HG03039 (cell line): ENCODE results near the gene PTK7.
"Not testable (repeated sequence)": the region's sequence is repeated elsewhere in the genome, so short reads cannot be mapped to it uniquely, and the experiment has no call there.

ENCODE experiments used
- ATAC-seq: cut with Tn5 transposase; IDR thresholded peaks from one replicate; pipeline ENCODE4 v1.9.1; 2021; ENCODE audit warnings: mild to moderate bottlenecking, moderate library complexity; ENCODE audit not compliant: unreplicated experiment

The PTK7 gene

DNA sequence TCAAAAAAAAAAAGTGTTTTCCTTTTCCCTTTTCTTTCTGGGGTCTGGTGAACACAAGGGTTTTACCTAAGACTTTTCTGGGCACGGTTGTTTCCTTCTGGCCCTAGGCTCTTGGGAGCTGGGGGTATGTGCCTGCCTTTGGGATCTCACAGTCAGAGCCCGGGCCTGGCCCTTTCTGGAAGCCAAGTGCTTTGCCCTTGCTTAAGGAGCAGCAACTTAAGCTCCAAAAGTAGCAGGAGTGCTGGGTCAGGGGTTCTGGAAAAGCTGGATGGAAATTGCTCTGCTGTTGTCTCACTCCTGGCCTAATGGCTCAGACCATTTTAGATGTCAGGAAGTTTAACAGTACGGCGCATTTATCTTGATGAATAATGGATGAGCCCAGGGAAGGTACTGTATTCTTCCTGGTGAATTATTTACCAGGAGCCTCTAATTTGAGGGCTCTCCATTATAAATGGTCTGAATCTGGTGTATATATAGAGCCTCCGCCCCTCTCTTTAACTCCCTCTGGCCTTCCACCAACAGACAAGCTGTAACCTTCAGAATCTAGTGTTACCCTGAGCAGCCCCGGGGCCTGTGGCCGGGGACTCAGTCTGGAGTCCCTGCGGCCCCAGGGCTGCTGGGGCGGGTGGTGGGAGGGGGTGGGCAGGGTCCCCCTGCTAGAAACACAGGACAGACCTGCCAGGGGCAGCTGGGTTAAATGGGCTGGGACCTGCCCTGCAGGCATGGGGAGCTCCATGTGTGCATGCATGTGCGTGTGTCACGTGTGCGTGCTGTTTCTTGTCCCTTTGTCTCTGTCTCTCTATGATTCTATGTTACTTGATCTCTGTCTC, 37.5 kb downstream of the PTK7 start:
- no peak for ATAC-seq

DNA sequence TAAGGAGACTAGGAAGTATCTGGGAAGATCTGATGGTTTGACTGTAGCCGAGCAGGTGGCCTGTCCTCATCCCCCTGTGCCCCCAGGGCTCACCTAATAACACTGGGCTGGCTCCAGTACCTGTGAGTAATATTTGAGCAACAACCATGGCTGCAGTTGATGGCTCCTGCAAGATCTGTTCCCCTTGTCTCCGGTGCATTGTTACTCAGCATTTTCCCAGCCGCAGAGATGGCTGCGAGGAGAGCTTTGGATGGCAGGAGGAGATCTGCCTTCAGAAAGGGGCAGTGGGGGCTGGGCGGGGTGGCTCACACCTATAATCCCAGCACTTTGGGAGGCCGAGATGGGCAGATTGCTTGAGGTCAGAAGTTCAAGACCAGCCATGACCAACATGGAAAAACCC, 39.3 kb downstream of the PTK7 start:
- ATAC-seq: no peak

DNA sequence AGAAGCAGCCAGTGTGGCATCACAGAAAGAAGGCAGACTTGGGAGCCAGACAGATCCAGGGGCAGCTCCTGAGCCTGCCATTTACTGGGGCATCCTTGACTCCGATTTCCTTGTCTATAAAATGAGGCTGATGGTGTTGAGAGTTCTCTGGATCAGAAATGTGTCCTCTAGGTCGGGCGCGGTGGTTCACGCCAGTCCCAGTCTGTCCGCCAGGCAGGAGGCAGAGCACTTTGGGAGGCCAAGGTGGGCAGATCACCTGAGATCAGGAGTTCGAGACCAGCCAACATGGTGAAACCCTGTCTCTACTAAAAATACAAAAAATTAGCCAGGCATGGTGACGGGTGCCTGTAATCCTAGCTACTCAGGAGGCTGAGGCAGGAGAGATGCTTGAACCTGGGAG, 41.4 kb downstream of the PTK7 start:
- ATAC-seq: not testable (repeated sequence)

DNA sequence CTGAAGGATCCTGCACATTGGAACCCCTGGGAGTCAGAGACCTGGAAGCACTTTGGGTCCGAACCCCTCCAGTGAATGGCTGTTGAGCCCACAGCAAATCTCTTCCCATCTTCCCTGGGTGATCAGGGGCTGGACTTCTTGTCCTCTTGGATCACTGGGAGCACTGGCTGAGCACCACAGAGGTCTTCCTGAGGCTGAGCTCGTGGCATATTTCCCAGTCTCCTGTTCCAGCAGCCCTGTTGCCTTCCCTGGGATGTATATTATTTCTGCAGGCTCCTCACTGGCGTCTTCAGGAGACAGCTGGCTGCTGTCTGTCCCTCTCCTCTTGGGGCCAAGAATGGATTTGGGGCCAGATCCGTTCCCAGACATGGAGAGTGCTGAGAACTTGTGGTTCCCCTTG, 43.4 kb downstream of the PTK7 start:
- no peak for ATAC-seq

DNA sequence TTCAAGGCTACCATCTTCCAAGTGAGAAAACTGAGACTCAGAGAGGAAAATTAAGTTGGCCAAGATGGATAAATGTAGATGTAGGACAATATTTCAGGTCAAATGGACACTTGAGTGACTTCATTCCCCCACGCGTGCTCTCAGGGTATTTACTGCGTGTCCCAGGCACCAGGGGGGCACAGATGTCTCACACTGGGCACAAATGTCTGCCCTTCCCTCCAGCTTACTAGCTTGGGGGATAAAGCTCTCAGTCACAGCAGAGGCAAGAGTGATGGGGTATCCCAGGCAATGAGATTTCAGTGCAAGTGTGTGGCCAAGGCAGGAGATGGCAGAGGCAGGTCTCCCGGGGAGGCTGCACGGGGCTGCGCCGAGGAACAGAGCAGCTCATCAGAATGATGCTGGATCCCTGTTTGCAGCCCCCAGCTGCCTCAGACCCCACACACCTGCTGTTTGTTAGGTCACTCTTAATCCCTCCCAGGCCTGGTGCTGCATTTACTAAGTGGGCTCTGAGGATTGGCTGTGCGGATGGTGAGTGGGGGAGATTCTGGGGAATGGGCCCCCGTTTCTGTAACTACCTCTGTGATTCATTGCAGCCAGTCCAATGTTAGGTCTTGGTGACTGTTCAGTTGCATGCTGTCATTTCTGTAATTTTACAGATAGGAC, 44.1 kb downstream of the PTK7 start:
- ATAC-seq: no peak

DNA sequence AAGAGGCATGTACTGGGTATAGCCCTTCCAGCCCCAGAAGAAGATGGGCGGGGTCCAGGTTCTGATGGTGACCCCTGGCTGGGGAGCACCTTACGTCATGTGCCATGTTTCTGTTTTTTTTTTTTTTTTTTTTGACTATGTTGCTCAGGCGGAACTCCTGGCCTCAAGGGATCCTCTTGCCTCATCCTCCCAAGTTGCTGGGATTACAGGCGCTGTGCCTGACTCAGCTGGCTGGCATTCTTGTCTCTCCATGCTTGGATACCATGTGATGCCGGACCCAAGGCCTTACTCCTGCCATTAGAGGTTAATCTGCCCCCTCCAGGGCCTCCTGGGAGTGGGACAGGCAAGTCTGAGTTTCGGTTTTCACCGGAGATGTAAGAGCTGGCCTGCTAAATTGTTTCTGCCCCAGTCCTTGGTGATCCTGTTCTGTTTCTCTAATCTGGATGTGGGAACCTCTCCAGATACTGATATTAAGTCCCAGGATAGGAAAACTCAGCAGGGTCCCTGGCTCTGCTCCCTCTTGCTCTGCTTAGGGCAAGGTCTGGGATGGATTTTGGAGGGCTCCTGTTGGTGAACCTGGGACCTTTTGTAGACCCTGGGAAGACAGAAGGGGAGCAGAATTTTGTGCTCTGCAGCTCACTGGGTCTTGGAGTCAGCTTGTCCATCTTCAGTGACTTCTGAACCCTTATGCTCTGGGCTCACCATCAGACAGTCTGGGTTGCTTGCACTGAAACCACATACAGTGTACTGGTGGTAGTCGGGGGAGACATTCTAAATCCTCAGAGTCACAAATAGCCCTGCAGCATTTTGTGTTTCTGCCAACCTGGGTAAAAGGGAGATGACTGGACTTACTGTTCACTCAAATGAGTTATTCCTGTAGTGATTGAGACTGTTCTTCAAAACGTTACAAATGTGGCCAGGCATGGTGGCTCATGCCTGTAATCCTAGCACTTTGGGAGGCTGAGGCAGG, 45.1 kb downstream of the PTK7 start:
- ATAC-seq: no peak

DNA sequence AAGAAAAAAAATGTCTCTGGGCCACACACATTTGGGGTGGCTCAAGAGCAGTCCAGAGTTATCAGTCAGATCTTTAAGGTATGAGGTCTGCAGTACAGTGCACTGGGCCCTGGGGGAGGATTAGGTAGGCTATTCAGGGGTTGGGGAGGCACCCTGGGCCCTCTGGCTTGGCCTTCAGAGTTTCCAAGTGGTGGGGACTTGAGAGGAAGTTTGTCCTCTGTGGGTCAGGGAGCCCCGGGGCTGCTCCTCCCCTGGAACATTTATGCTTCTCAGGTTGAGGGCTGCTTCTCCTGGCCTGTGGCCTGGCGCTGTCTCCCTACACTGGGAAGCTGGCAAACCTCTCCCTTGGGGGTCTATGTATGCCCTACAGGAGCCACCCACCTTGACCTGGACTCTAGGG, 46.0 kb downstream of the PTK7 start:
- no peak for ATAC-seq

GRCh38 chr6:43123461-43124314, 47.6 kb downstream of the PTK7 start:
- ATAC-seq: no peak

DNA sequence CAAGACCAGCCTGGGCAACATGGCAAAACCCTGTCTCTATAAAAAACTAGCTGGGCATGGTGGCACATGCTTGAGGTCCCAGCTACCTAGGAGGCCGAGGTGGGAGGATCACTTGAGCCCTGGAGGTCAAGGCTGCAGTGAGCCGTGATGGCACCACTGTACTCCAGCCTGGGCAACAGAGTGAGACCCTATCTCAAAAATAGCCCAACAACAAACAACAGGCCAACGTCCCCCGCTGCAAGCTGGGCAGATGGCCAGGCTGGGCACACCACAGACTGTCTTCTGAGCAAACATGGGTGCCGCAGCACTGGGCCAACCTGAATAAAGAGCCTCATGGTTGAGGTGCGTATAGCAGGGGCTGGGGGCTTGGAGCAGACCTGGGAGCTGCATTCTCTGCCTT, 48.4 kb downstream of the PTK7 start:
- ATAC-seq: no peak

DNA sequence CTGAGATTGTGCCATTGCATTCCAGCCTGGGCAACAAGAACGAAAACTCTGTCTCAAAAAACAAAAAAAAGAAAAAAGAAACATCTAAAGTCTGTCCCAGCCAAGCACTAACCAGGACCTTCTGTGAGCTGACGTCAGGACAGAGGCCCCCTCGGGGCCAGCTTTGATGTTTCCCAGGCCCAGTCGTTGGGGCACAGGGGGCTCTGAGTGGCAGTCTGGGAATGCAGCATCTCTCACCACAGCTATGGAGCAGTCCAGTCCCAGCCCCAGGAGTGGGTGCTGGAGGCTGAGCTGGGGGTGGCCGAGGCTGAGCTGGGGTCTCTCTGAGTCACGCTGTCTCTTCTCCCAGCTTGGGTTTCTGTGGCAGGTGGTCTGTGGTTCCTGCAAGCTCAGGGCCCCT, 49.0 kb downstream of the PTK7 start:
- no peak for ATAC-seq

DNA sequence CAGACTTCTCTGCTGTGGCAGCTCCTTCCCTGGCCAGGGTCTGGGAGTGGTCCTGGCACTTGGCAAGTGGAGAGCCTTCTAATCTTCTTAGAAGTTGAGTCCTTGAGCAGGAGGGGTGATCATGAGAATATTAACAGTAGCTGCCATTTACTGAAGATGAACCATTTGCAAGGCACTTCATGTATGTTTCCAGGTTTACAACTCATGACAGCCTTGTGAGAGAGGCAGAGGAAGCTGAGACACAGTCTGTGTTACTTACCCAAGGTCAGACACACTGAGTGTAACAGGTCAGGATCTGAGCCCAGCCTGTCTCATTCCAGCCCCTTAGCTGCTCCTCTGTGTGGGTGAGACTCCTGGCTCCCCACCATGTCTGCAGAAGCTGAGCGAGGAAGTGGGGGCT, 49.4 kb downstream of the PTK7 start:
- ATAC-seq: no peak

DNA sequence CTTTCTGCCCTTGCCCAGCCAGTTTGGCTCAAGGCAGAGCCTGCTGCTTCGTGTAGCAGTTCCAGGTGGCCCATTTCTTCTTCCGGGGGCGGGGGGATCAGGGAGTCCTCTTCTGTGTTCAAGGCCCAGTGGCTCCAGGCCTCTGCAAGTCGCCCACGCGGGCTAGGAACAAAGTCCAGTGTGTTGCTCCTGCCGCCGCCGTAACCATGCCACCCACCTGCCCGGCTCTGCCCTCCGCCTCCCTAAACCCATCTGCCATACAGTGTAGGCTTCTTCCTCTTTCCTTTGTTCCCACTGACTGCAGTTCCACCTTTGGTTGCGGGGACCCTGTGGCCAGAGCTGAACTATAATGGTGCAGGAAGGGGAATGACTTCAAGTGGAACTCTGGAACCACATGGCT, 51.1 kb downstream of the PTK7 start:
- no peak for ATAC-seq

DNA sequence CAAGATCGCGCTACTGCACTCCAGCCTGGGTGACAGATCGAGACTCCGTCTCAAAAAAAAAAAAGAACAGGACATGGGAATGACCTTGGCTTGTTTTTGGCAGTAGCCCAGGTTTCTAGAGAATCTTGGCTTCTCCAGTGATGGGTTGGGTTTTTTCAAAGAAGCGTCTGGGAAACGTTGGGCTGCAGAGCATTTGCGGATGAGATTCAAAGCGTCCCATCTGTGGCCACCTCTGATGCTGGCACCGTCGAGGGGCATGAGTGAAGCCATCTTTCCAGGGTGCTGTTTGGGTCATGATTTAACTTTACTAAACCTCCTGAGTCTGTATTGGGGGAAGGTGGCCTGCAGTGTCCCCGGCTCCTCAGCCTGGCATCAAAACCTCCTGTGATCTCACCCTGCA, 51.8 kb downstream of the PTK7 start:
- ATAC-seq: no peak

DNA sequence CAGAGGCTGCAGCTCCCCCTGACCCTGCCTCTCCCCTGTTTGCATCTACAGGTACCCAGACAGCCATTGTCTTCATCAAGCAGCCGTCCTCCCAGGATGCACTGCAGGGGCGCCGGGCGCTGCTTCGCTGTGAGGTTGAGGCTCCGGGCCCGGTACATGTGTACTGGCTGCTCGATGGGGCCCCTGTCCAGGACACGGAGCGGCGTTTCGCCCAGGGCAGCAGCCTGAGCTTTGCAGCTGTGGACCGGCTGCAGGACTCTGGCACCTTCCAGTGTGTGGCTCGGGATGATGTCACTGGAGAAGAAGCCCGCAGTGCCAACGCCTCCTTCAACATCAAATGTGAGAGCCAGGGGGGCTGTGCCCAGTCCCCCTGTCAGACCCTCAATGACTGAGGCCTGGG, 52.8 kb downstream of the PTK7 start:
- no peak for ATAC-seq

- ATAC-seq: no peak
These were observed 53.5 kb downstream of the PTK7 start for GRCh38 chr6:43129434-43130194.

- no peak for ATAC-seq
These were observed 54.3 kb downstream of the PTK7 start for GRCh38 chr6:43130429-43130828.

- not testable (repeated sequence) for ATAC-seq
These were observed 55.3 kb downstream of the PTK7 start for GRCh38 chr6:43131379-43131778.

GRCh38 chr6:43138267-43138666, 62.2 kb downstream of the PTK7 start:
- ATAC-seq: no peak

DNA sequence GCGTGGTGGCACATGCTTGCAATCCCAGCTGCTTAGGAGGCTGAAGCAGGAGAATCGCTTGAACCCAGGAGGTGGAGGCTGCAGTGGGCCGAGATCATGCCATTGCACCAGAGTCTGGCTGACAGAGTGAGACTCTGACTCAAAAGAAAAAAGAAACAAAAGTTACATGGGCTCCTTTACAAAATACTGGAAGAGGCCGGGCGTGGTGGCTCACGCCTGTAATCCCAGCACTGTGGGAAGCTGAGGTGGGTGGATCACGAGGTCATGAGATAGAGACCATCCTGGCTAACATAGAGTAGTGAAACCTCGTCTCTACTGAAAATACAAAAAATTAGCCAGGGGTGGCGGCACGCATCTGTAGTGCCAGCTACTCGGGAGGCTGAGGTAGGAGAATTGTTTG, 63.9 kb downstream of the PTK7 start:
- not testable (repeated sequence) for ATAC-seq

DNA sequence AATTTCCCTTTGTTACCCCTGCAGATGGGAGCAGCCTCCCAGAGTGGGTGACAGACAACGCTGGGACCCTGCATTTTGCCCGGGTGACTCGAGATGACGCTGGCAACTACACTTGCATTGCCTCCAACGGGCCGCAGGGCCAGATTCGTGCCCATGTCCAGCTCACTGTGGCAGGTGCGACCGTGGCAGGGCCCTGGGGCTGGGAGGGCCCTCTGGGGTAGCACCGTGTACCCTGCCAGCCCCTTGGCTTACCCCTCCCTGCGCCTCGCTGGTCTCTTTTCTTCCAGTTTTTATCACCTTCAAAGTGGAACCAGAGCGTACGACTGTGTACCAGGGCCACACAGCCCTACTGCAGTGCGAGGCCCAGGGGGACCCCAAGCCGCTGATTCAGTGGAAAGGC, 65.5 kb downstream of the PTK7 start:
- no peak for ATAC-seq
